Erythroblast (primary cell): ENCODE measurements around the gene XCR1.

Source experiments
- DNase-seq, 2 experiments: peaks; one replicate each; lab custom pipeline; 2025; lab: John Stamatoyannopoulos, UW
- GATA1 ChIP-seq: IDR thresholded peaks from 2 replicates; pipeline ENCODE4 v1.6.1; 2011; ENCODE audit warnings: low read depth, mild to moderate bottlenecking, control low read depth, low read length, moderate library complexity
- POLR2A ChIP-seq: IDR thresholded peaks from 2 replicates; pipeline ENCODE4 v1.6.1; 2011; ENCODE audit warnings: mild to moderate bottlenecking, low read length

The XCR1 gene

GRCh38 chr3:45975686-45976085 is 51.6 kb downstream of the XCR1 start:
- TF ChIP-seq GATA1 (no peak), POLR2A (no peak)
- DNase-seq: no peak

- TF ChIP-seq GATA1 (no peak), POLR2A (no peak)
Observed at GRCh38 chr3:45974686-45975085, 52.6 kb downstream of the XCR1 start.

GRCh38 chr3:45972534-45973402 is 54.5 kb downstream of the XCR1 start:
- no peak for TF ChIP-seq GATA1
- TF ChIP-seq POLR2A: no peak
- DNase-seq: no peak

More at GRCh38 chr3:45974686-45975085, 52.6 kb downstream of the XCR1 start:
- no peak for DNase-seq

- TF ChIP-seq GATA1 (no peak), POLR2A (no peak)
- no peak for DNase-seq
Observed at GRCh38 chr3:45969953-45970352, 57.3 kb downstream of the XCR1 start.

GRCh38 chr3:45969116-45969515 is 58.2 kb downstream of the XCR1 start:
- DNase-seq: no peak
- TF ChIP-seq POLR2A (no peak), GATA1 (no peak)

- TF ChIP-seq POLR2A (no peak), GATA1 (no peak)
- DNase-seq: no peak
Observed at GRCh38 chr3:45968706-45969105, 58.6 kb downstream of the XCR1 start.

GRCh38 chr3:45968149-45968548 is 59.1 kb downstream of the XCR1 start:
- DNase-seq: no peak

GRCh38 chr3:45967724-45968123 is 59.6 kb downstream of the XCR1 start:
- no peak for DNase-seq
- no peak for TF ChIP-seq POLR2A
- no peak for TF ChIP-seq GATA1

More at GRCh38 chr3:45968149-45968548, 59.1 kb downstream of the XCR1 start:
- TF ChIP-seq POLR2A: no peak
- no peak for TF ChIP-seq GATA1
